ENCODE results near the gene FMN1.

Gene FMN1

GRCh38 chr15:32946210-32946609 lies 248.3 kb downstream of the FMN1 start:
- Histone ChIP-seq H3K9me3 (ENCODE audit: insufficient read depth, low read depth, low read length) (no peaks in the 10 kb centered on the region; the same call in 1 of the 2 replicates), H3K36me3 (ENCODE audit: insufficient read depth, low read length) (no peaks in the 10 kb centered on the region), H3K4me1 (ENCODE audit: insufficient read depth, low read length) (no peaks in the 10 kb centered on the region), H3K4me3 (ENCODE audit: low read length) (no peak overlapping the region), H3K9ac (ENCODE audit: low read depth, low read length) (no peak overlapping the region), H3K27me3 (ENCODE audit: insufficient read depth, low read length) (no peaks in the 10 kb centered on the region), H3K27ac (ENCODE audit: low read depth, low read length) (no peak overlapping the region)
- WGBS: 91% methylated on average over 3 of the region's 4 CpGs

GRCh38 chr15:32944431-32944830 lies 250.1 kb downstream of the FMN1 start:
- Histone ChIP-seq H3K27me3 (ENCODE audit: insufficient read depth, low read length) (no peaks in the 10 kb centered on the region), H3K36me3 (ENCODE audit: insufficient read depth, low read length) (no peaks in the 10 kb centered on the region), H3K4me3 (ENCODE audit: low read length) (no peak overlapping the region), H3K4me1 (ENCODE audit: insufficient read depth, low read length) (no peaks in the 10 kb centered on the region), H3K9me3 (ENCODE audit: insufficient read depth, low read depth, low read length) (no peaks in the 10 kb centered on the region; the same call in 1 of the 2 replicates), H3K9ac (ENCODE audit: low read depth, low read length) (no peak overlapping the region), H3K27ac (ENCODE audit: low read depth, low read length) (no peak overlapping the region)
- 95% methylated on average over 3 of the region's 3 CpGs for WGBS

GRCh38 chr15:32943711-32944110 lies 250.8 kb downstream of the FMN1 start:
- Histone ChIP-seq H3K27me3 (ENCODE audit: insufficient read depth, low read length) (no peaks in the 10 kb centered on the region), H3K4me1 (ENCODE audit: insufficient read depth, low read length) (no peaks in the 10 kb centered on the region), H3K9me3 (ENCODE audit: insufficient read depth, low read depth, low read length) (no peaks in the 10 kb centered on the region), H3K36me3 (ENCODE audit: insufficient read depth, low read length) (no peaks in the 10 kb centered on the region), H3K27ac (ENCODE audit: low read depth, low read length) (no peak overlapping the region), H3K9ac (ENCODE audit: low read depth, low read length) (no peak overlapping the region), H3K4me3 (ENCODE audit: low read length) (no peak overlapping the region)
- WGBS: 91% methylated on average over 3 of the region's 3 CpGs

DNA sequence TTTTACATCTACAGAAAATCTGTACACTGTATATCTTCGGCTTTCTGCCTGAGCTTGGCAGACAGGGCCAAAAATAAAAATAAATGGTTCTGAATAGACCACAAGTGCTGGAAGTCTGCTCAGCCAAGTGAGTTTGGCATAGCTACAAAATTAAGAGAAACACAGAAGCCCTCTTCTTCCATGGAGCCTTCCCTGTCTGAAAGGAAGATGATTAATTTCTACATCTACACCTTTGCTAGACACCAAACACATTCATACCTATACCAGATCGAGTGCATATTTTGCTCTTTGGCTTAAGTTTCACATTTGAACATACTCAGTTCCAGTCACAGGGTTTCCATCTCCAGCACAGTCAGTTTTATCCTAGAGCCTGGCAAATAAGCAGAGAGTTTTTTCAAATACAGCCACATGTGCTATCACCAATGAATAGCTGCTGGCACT lies 252.1 kb downstream of the FMN1 start:
- no peak overlapping the region for H3K4me3 ChIP-seq (ENCODE audit: low read length)
- H3K36me3 ChIP-seq (ENCODE audit: insufficient read depth, low read length): no peaks in the 10 kb centered on the region
- no peaks in the 10 kb centered on the region for H3K9me3 ChIP-seq (ENCODE audit: insufficient read depth, low read depth, low read length)
- no peaks in the 10 kb centered on the region for H3K27me3 ChIP-seq (ENCODE audit: insufficient read depth, low read length)
- no peak overlapping the region for H3K9ac ChIP-seq (ENCODE audit: low read depth, low read length)
- no peaks in the 10 kb centered on the region for H3K4me1 ChIP-seq (ENCODE audit: insufficient read depth, low read length)
- no peak overlapping the region for H3K27ac ChIP-seq (ENCODE audit: low read depth, low read length)
- 94% methylated on average over 2 of the region's 2 CpGs for WGBS

- Histone ChIP-seq H3K27me3 (ENCODE audit: insufficient read depth, low read length) (no peaks in the 10 kb centered on the region), H3K9me3 (ENCODE audit: insufficient read depth, low read depth, low read length) (no peaks in the 10 kb centered on the region), H3K27ac (ENCODE audit: low read depth, low read length) (no peak overlapping the region), H3K4me3 (ENCODE audit: low read length) (no peak overlapping the region), H3K36me3 (ENCODE audit: insufficient read depth, low read length) (no peaks in the 10 kb centered on the region), H3K9ac (ENCODE audit: low read depth, low read length) (no peak overlapping the region), H3K4me1 (ENCODE audit: insufficient read depth, low read length) (no peaks in the 10 kb centered on the region)
- 93% methylated on average over 6 of the region's 6 CpGs for WGBS
Measured at GRCh38 chr15:32941823-32942222, 252.7 kb downstream of the FMN1 start.

- no peaks in the 10 kb centered on the region for H3K9me3 ChIP-seq (ENCODE audit: insufficient read depth, low read depth, low read length)
- H3K36me3 ChIP-seq (ENCODE audit: insufficient read depth, low read length): no peaks in the 10 kb centered on the region
- no peak overlapping the region for H3K9ac ChIP-seq (ENCODE audit: low read depth, low read length)
- WGBS: 91% methylated on average over 4 of the region's 4 CpGs
- H3K27ac ChIP-seq (ENCODE audit: low read depth, low read length): no peak overlapping the region
- no peaks in the 10 kb centered on the region for H3K27me3 ChIP-seq (ENCODE audit: insufficient read depth, low read length)
- no peaks in the 10 kb centered on the region for H3K4me1 ChIP-seq (ENCODE audit: insufficient read depth, low read length)
- H3K4me3 ChIP-seq (ENCODE audit: low read length): no peak overlapping the region
Measured at GRCh38 chr15:32936976-32937375, 257.5 kb downstream of the FMN1 start.

DNA sequence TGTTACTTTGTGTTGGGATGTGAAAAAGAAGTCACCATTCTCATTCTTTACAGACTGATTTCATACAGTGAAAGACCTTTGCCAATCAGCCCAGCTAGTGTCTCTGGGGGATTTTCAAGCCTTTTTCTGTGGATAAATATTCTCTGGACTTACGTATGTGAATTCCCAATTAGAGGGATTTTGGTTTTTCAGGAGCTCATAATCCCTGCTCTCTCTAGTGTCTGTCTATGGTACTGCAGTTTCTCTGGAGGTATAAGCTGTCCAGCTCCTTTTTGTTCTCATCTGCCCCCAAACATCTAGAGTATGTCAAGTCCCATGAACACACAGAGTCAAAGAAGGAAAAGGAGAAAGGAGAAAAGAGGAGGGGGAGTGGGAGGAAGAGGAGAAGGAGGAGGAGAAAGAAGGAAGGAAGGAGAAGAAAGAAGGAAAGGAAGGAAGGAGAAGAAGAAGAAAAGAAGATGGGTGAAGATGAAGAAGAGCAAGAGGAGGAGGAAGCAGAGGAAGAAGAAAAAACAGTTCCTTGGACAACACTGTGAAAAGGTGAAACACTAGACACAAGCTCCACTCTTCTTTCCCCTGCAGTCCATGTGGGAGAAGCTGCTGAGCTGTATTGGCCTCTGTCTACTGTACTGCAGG lies 258.1 kb downstream of the FMN1 start:
- no peak overlapping the region for H3K4me3 ChIP-seq (ENCODE audit: low read length)
- no peaks in the 10 kb centered on the region for H3K27me3 ChIP-seq (ENCODE audit: insufficient read depth, low read length)
- H3K4me1 ChIP-seq (ENCODE audit: insufficient read depth, low read length): no peaks in the 10 kb centered on the region
- 82% methylated on average over 1 of the region's 1 CpG for WGBS
- H3K9me3 ChIP-seq (ENCODE audit: insufficient read depth, low read depth, low read length): no peaks in the 10 kb centered on the region
- no peak overlapping the region for H3K9ac ChIP-seq (ENCODE audit: low read depth, low read length)
- H3K36me3 ChIP-seq (ENCODE audit: insufficient read depth, low read length): no peaks in the 10 kb centered on the region
- no peak overlapping the region for H3K27ac ChIP-seq (ENCODE audit: low read depth, low read length)

- Histone ChIP-seq H3K9ac (ENCODE audit: low read depth, low read length) (no peak overlapping the region), H3K27me3 (ENCODE audit: insufficient read depth, low read length) (no peaks in the 10 kb centered on the region)
- WGBS: 98% methylated on average over 3 of the region's 5 CpGs
Measured at GRCh38 chr15:32935139-32935538, 259.4 kb downstream of the FMN1 start.

GRCh38 chr15:32933236-32933635 lies 261.3 kb downstream of the FMN1 start:
- H3K36me3 ChIP-seq (ENCODE audit: insufficient read depth, low read length): no peaks in the 10 kb centered on the region
- peaks cover 8% of the 10 kb centered on the region; the same call in 1 of the 2 replicates for H3K4me1 ChIP-seq (ENCODE audit: insufficient read depth, low read length)
- H3K4me3 ChIP-seq (ENCODE audit: low read length): no peak overlapping the region
- no peaks in the 10 kb centered on the region for H3K27me3 ChIP-seq (ENCODE audit: insufficient read depth, low read length)
- 96% methylated on average over 1 of the region's 1 CpG for WGBS
- no peak overlapping the region for H3K27ac ChIP-seq (ENCODE audit: low read depth, low read length)
- peaks cover 5% of the 10 kb centered on the region; the same call in 1 of the 2 replicates for H3K9me3 ChIP-seq (ENCODE audit: insufficient read depth, low read depth, low read length)
- no peak overlapping the region for H3K9ac ChIP-seq (ENCODE audit: low read depth, low read length)

More at GRCh38 chr15:32935139-32935538, 259.4 kb downstream of the FMN1 start:
- H3K4me3 ChIP-seq (ENCODE audit: low read length): no peak overlapping the region
- H3K4me1 ChIP-seq (ENCODE audit: insufficient read depth, low read length): no peaks in the 10 kb centered on the region
- no peak overlapping the region for H3K27ac ChIP-seq (ENCODE audit: low read depth, low read length)
- no peaks in the 10 kb centered on the region for H3K36me3 ChIP-seq (ENCODE audit: insufficient read depth, low read length)
- H3K9me3 ChIP-seq (ENCODE audit: insufficient read depth, low read depth, low read length): peaks cover 5% of the 10 kb centered on the region; the same call in 1 of the 2 replicates

DNA sequence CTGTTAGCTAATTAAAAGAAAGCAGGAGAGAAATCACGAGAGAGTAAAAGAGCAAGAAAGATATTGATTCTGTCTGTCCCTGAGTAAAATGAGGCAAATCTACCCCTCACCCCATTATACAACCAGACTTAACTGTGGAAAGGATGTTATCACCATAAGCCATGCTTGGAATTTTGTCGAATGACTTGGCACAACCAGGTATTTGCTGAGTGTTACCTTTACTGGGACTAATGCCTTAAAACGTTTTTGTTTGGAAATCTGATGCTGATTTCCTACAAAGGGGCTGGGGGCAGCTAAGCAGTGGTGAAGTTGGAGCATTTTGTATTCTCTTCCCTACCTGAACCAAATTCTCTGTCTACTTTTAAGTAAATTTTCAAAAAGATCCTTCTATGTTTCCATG lies 265.6 kb downstream of the FMN1 start:
- WGBS: 74% methylated on average over 3 of the region's 3 CpGs
- H3K36me3 ChIP-seq (ENCODE audit: insufficient read depth, low read length): no peaks in the 10 kb centered on the region
- H3K27me3 ChIP-seq (ENCODE audit: insufficient read depth, low read length): no peaks in the 10 kb centered on the region
- peaks cover 8% of the 10 kb centered on the region; the same call in 1 of the 2 replicates for H3K4me1 ChIP-seq (ENCODE audit: insufficient read depth, low read length)
- peaks cover 5% of the 10 kb centered on the region; the same call in 1 of the 2 replicates for H3K9me3 ChIP-seq (ENCODE audit: insufficient read depth, low read depth, low read length)
- H3K9ac ChIP-seq (ENCODE audit: low read depth, low read length): no peak overlapping the region
- no peak overlapping the region for H3K4me3 ChIP-seq (ENCODE audit: low read length)
- H3K27ac ChIP-seq (ENCODE audit: low read depth, low read length): no peak overlapping the region

DNA sequence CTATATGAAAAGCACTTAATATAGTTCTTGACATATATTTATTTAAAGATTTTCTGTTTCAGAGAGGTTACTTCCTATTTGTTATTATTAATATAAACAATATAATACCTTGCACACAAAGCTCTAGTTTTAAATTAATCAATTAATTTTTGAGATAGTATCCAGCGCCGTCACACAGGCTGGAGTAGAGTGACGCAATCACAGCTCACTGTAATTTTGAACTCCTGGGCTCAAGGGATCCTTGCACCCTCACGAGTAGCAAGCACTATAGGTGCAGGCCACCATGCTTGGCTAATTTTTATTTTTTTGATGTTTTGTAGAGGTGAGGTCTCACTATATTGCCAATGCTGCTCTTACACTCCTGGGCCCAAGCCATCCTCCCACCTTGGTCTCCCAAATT lies 267.4 kb downstream of the FMN1 start:
- Histone ChIP-seq H3K4me1 (ENCODE audit: insufficient read depth, low read length) (peaks cover 8% of the 10 kb centered on the region; the same call in 1 of the 2 replicates), H3K27me3 (ENCODE audit: insufficient read depth, low read length) (no peaks in the 10 kb centered on the region), H3K27ac (ENCODE audit: low read depth, low read length) (no peak overlapping the region), H3K9ac (ENCODE audit: low read depth, low read length) (no peak overlapping the region), H3K9me3 (ENCODE audit: insufficient read depth, low read depth, low read length) (peaks cover 5% of the 10 kb centered on the region; the same call in 1 of the 2 replicates), H3K4me3 (ENCODE audit: low read length) (no peak overlapping the region), H3K36me3 (ENCODE audit: insufficient read depth, low read length) (no peaks in the 10 kb centered on the region)
- 84% methylated on average over 4 of the region's 4 CpGs for WGBS
